IPS-NIHi7 (cell line): ENCODE data around the gene SNRPA.
"Not testable (repeated sequence)": the region's sequence is repeated elsewhere in the genome, so short reads cannot be mapped to it uniquely, and the experiment has no call there.

Experiments
- DNase-seq: peaks from one replicate; pipeline ENCODE4 v3.0.0; 2012; ENCODE audit warnings: mixed read lengths; ENCODE audit errors: extremely low spot score

The SNRPA gene

DNA sequence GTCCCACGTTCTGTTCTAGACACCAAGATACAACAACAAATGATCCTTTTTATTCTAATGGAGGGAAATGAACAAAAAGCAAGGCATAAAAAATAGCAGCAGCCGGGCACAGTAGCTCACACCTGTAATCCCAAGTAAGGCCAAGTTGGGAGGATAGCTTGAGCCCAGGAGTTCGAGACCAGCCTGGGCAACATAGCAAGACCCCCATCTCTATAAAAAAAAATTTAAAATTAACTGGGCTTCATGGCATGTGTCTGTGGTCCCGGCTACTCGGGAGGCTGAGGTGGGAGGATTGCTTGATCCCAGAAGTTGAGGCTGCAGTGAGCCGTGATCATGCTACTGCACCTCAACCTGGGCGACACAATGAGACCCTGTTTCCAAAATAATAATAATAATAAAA lies 25.4 kb downstream of the SNRPA start:
- no peak for DNase-seq

DNA sequence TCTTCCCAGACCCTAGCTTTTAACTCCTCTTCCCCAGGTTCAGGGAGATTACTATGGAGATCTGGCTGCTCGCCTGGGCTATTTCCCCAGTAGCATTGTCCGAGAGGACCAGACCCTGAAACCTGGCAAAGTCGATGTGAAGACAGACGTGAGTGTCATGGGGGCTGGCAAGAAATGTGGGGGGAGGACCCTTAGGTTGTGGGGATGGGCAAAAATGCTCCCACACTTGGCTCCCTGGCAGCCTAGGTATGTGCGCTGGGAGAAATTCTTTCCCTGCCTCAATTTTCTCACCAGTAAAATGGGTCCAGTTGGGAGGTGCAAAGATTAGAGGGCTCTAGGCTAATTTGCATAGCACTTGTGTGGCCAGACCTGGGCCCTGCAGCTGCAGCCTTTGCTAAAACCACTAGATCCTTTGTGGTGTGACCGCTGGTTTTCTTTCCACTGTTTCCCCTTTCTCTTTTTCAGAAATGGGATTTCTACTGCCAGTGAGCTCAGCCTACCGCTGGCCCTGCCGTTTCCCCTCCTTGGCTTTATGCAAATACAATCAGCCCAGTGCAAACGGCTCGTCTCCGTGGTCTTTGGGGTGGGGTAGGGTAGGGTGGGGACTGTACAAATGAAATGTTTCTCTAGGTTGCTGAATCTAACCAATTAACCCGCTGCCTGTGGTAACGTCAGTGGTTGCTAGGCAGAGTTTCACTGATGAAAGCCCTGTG lies 26.1 kb downstream of the SNRPA start:
- DNase-seq, result peak; percentile 83

DNA sequence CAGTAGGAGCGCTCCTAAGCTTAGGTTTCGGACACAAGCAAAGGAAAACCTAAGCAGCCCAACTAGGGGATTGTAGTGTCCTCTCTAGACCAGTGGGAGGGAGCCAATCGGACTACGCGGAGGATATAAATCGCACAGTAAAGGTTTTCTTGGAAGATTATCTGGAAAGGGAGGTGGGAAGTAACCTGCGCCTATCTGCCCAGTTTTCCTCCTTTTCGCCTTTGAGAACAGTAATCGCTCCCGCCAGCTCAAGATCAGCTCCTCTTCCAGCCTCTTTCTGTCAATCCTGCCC lies 26.6 kb downstream of the SNRPA start:
- no peak for DNase-seq

DNA sequence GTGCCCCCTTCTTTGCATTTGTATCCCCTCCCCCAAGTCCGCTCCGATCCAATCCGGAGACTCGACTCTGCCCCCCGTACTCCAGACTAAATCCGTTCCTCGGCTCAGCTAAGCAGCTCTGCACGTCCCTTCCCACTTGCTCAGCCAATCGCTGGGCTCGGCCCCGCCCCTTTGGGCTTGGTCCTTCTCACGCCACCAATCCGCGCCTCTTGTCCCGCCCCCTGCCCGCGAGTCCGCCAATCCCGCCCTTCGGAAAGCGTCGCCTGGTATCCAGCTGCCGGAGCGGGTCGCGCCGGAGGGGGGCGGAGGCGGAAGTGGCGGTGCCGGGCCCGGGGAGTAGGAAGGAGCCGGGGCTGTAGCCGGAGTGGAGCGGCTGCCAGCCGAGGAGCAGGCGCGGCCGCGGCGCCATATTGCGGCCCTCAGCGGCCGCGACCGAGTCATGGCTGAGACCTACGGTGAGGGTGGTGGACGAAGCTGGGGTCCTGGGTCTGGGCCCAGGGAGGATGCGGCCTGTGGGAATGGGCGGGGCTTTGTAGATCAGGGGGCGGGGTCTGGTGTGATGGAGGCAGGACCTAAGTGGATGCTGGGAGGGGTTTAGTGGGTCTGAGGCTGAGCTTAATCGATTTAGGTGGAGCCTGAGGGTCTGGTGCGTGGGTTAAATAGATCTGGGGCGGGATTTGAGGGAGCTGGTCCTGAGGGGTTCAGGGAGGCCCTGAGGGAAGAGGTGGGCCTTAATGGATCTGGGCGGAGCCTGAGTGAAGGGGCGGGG lies 27.1 kb downstream of the SNRPA start, which contains the start of gene RAB4B:
TSS of gene RAB4B (plus strand) at position 311 of the 769 bp plus-strand sequence. CDS start at position 440, 129 bp downstream.
- DNase-seq, result peak; percentile 94

DNA sequence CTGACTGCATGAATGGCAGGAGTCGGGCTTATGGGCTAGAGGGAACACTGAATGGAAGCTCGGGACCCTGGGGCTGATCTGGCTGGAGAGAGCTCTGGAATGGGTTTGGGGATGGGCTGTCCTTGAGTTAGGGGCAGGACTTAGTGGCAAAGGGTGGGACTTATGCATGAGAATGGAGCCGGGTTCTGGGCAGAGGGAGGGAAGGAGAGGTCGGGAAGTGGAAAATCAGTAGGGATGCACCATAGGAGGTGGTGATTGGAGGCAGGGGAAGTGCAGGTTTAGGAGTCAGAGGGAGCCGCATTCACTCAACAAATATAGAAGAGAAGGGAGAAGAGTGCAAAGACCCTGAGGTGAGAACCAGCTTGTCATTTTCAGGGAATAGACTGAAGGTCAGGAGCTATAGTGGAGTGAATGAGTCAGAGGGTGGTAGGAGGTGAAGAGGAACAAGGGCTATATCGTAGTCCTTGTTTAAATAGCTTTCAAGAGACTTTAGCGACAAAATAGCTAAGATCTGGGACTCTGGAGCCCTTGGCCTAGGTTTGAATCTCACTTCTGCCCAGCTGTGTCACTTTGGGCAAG lies 27.8 kb downstream of the SNRPA start:
- peak; percentile 93 for DNase-seq

DNA sequence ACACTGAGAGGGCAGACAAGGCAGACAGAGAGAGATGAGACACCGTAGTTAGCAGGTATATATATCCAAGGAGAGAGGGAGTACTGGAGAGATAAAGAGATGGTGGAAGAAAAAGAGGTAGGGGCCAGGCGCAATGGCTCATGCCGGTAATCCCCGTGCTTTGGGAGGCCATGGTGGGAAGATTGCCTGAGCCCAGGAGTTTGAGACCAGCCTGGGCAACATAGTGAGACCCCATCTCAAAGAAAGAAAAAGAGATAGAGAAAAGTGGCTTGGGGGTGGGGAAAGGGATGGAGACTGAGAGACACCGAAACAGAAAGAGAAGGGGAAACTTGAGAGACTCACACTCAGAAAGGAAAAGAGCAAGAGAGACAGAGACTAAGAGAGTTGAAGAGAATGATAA lies 29.6 kb downstream of the SNRPA start:
- no peak for DNase-seq

DNA sequence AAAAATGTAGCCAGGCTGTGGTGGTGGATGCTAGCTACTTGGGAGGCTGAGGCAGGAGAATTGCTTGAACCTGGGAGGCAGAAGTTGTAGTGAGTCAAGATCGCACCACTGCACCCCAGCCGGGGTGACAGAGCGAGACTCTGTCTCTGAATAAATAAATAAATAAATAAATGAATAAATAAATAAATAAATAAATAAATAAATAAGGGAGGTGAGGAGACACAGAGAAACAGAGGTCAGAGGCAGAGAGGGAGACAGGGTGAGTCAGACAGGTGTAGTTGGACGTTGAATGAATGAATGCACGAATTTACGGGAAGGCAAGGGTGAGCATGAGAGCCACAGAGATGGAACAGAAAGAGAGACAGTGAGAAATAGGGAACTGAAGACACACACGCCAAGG lies 30.1 kb downstream of the SNRPA start:
- DNase-seq, result no peak

DNA sequence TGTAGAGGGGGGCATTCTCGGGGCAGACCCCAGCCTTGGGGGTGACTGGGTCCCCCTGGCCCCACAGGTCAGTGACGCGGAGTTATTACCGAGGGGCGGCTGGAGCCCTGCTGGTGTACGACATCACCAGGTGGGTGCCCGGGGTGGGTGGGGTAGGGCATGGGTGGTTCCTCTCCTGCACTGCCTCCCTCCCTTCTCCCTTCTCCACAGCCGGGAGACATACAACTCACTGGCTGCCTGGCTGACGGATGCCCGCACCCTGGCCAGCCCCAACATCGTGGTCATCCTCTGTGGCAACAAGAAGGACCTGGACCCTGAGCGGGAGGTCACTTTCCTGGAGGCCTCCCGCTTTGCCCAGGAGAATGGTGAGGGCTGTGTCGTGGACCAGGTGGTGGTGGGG lies 32.7 kb downstream of the SNRPA start:
- DNase-seq, result no peak

DNA sequence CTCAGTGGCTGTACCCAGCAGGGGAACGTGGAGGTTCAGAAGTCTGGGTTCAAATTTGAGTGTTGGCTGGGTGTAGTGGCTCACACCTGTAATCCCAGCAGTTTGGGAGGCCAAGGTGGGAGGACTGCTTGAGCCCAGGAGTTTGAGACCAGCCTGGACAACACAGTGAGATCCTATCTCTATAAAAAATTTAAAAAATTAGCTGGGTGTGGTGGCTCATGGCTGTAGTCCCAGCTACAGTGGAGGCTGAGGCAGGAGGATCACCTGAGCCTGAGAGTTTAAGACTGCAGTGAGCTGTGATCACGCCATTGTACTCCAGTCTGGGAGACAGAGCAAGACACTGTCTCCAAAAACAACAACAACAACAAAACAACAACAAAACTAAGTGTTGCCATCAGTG lies 33.1 kb downstream of the SNRPA start:
- not testable (repeated sequence) for DNase-seq

DNA sequence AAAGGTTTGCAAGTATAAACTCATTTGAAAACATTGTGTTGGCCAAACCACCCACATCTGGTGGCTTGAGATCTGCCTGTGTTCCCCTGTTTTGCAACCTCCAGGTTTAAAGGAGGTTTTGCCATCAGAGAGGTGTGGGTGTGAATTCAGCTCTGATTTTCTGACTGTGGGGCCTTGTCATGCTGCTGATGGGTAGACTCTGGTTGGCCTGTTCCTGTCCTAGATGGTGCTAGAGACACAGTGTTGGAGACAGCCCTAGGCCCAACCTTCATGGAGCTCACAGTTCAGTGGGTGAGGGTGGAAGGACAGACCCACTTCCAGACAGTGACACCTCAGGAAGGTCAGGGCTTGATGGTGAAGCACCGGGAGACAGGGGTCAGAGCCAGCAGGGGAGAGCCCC lies 34.5 kb downstream of the SNRPA start:
- no peak for DNase-seq

DNA sequence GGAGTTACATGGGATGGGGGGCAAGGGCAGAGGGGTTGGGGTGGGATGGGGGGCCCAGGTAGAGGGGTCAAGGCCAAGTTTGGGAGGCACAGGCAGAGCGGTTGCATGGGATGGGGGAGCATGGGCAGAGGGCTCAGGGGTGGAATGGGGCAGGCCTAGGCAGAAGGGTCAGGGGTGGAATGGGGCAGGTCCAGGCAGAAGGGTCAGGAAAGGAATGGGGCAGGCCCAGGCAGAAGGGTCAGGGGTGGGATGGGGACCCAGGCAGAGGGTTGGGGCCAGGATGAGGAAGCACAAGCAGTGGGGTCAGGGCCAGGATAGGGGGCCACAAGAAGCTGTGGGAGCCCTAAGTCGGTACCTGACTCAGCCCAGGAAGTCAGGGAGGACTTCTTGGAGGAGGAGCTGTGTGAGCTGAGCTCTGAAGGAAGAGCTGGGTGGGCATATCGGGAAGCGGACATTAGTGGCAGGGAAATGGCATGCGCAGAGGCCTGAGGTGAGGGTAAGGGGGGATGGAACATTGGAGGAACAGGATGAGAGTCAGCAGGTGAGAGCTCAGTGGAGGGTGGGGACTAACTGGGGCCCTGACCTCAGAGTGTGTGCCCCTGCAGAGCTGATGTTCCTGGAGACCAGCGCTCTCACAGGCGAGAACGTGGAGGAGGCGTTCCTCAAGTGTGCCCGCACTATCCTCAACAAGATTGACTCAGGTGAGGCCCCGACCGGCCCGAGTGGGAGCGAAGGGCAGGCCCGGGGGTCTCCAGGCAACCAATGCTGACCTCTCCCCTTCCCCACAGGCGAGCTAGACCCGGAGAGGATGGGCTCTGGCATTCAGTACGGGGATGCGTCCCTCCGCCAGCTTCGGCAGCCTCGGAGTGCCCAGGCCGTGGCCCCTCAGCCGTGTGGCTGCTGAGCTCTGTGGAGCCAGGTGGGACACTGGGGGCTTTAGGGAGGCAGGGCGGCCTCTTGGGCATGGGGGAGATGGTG lies 35.3 kb downstream of the SNRPA start:
- no peak for DNase-seq

DNA sequence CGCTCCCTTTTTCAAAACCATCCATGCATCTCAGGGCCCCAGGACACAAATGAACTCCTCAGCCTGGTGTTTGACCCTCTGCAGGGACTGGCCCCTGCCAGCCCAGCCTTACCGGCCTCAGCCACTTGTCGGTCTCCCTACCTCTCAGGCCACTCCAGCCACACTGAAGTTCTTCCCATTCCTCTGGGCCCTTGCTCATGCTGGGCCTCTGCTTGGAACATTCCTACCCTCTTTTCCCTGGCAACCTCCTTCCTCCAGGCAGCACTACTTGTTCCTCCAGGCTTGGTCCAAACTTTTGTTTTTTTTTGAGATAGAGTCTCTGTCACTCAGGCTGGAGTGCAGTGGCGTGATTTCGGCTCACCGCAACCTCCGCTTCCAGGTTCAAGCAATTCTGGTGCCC lies 40.3 kb downstream of the SNRPA start:
- no peak for DNase-seq

DNA sequence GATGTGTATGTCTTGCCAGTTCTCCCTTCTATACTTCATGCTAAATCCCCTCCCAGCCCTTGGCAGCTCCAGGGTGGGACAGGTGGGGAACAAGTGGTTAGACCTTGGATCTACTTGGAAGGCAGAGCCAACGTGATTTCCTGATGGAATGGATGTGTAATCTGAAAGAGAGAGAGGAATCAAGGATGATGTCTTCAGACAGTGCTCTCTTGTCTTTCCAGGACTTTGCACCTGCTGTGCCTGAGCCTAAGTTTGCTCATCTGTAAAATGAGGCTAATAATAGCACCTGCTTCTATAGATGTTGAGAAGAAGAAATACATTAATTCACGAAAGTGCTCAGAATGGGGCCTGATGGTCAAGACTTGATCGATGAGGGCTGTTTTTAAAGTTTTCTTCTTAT lies 41.0 kb downstream of the SNRPA start:
- DNase-seq, result no peak

DNA sequence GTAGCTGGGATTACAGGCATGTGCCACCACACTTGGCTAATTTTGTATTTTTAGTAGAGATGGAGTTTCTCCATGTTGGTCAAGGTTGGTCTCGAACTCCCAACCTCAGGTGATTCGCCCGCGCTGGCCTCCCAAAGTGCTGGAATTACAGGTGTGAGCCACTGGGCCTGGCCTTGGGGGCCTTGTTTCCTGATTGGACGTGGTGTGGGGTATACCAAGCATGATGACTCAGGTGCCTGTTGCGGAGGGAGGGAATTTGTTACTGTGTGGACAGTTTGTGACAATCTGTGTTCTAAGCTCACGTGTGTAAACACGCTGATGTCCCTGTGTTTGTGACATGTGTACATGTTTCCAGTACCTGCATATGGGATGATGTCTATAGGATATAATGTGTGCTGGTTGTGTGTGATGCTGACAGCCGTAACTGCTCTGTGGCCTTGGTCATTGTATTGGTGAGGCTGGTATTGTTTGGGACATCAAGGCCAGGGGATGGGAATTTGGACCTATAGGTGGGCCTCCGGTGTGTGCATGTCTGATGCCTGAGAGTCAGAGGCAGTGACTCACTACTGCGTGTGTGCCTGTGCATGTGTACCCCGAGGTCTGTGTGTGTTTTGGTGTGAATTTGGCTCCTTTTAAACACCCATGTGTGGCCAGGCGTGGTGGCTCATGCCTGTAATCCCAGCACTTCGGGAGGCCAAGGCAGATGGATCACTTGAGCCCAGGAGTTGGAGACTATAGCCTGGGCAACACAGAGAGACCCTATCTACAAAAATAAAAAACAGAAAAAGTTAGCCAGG lies 46.4 kb downstream of the SNRPA start:
- DNase-seq, result no peak

DNA sequence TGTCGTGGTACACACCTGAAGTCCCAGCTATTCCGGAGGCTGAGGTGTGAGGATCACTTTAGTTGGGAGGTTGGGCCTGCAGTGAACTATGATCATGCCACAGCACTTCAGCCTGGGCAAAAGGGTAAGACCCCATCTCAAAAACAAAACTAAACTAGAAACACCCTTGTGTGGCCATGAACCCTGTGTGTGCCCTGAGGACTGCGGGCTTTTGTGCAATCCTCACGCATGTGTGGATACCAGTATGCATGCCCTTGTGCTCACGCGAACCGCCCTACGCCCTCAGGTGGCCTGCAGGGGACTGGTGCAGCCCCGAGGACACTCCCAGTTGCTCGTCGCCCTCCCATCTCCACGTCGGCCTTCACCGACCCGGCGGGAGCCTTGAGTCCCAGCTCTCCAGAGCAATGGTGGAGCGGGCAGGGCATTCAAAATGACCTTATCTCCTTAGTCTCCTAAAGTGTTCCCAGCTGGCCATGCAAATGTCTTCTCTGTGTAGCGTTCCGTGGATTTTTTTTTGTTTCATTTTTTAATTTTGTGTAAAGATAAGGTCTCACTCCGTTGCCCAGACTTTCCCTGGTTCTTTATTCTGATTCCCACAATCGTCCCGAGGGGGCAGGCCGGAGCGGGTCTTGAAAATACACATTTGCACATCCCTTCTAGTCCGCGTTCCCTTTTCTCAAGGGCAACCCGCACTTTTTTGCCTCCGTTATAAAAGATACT lies 47.1 kb downstream of the SNRPA start:
- peak; percentile 92 for DNase-seq

DNA sequence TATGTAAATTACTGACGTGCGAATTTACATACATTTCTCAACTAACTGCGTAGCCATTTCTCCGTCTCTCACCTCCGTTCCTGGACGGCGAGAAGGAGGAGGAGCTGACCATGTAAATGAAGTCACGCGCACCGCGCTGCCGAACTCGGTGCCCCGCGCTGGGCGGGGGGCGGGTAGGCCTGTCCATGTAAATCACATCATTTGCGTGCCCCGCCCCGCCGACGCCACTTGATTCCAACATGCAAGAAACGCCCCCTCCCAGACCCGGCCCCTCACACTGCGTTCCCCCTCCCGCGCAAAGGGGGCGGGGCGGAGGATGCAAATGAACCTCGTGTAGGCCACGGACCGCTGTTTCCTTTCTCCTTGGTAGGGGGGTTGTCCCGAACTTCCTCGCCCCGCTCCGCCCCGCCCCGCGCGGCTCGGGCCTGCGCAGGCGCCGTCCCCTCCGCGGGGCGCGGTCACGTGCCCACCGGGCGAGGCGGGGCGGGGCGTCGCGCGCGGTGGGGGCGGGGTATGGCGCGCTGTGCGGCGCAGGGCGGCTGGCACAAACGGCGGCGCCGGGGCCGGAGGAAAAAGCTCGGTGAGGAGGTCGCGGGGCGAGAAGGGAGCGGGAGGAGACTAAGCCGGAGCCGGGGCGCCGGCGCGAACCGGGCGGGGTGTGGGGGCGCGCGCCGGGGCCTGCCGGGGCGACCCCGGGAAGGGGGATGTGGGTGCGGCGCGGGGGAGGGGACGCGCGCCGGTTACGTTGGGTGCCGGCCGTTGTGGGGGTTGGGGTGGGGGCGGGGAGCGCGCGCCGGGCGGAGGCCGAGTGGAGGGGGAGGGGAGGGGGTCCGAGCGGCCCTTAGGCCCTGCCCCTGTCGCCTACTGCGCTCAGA lies 47.9 kb downstream of the SNRPA start, which contains the start of gene EGLN2:
TSS of gene EGLN2 (plus strand) at position 509 of the 875 bp plus-strand sequence. CDS start 1,382 bp downstream, outside the sequence.
- peak; percentile 89 for DNase-seq

DNA sequence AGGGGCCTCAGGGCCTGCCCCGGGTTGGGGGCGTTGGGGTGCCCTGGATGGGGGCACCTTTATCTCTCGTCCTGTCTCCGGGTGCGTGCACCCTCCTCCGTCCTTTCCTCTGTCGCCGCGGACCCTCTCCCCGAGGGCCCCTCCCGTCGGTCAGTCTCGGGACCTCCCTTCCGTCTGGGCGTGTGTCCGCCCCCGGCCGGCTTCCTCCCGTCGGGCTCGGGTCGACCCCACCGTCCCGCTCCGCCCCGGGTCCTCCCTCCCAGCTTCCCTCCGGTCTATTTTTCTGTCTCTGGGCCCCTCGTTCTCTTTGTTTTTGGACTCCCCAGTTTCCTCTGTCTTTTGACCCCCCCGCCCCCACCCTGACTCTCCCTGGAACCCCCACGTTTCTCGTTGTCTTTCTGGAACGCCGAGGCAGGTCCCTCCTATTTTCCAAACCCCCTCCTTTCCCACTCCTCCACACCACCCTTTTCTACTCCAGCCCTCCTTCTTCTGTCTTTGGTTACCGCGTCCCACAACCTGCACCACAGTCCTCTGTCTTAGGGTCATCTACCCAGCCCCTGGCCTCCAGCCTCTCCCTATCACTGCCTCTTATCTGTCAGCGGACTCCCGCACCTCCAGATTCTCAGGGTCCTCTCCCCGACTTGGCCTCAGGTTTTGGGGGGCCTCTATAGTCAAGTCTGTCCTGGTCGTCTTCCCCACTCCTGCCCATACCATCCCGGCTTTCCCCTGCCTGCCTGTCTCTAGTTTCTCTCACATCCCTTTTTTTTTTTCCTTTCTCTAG lies 48.7 kb downstream of the SNRPA start:
- peak; percentile 42 for DNase-seq

DNA sequence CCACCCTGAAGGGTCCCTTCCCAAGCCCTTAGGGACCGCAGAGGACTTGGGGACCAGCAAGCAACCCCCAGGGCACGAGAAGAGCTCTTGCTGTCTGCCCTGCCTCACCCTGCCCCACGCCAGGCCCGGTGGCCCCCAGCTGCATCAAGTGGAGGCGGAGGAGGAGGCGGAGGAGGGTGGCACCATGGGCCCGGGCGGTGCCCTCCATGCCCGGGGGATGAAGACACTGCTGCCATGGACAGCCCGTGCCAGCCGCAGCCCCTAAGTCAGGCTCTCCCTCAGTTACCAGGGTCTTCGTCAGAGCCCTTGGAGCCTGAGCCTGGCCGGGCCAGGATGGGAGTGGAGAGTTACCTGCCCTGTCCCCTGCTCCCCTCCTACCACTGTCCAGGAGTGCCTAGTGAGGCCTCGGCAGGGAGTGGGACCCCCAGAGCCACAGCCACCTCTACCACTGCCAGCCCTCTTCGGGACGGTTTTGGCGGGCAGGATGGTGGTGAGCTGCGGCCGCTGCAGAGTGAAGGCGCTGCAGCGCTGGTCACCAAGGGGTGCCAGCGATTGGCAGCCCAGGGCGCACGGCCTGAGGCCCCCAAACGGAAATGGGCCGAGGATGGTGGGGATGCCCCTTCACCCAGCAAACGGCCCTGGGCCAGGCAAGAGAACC lies 49.5 kb downstream of the SNRPA start:
- DNase-seq, result no peak
